NCI-H1048 (cell line): ENCODE measurements around the gene BEND6.

Source experiments
- DNase-seq: peaks from one replicate; lab custom pipeline; 2025; lab: John Stamatoyannopoulos, UW

The BEND6 gene, protein sequence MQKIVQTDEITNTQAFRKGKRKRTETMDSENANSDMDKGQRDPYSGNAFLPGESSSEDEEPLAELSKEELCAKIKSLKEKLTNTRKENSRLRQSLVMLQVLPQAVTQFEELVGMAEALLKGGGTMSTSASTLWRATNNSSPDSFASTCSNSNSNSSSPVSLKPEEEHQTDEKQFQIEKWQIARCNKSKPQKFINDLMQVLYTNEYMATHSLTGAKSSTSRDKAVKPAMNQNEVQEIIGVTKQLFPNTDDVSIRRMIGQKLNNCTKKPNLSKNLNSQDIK

GRCh38 chr6:56954403-56955170 lies at the start of gene BEND6:
BEND6 (plus strand) TSS chr6:56955107; CDS start chr6:56981811, 26,704 bp downstream.
- DNase-seq, result no peak

- DNase-seq, result no peak
Observed at GRCh38 chr6:56905378-56905777, 49.5 kb upstream of the BEND6 start.

GRCh38 chr6:56906752-56907151 lies 48.2 kb upstream of the BEND6 start:
- DNase-seq, result no peak

GRCh38 chr6:56909115-56909907 lies 45.6 kb upstream of the BEND6 start:
- no peak for DNase-seq

GRCh38 chr6:56911847-56912246 lies 43.1 kb upstream of the BEND6 start:
- DNase-seq, result no peak

- no peak for DNase-seq
Observed at GRCh38 chr6:56913285-56914074, 41.4 kb upstream of the BEND6 start.

GRCh38 chr6:56914798-56915658 lies 39.9 kb upstream of the BEND6 start:
- DNase-seq, result no peak

DNA sequence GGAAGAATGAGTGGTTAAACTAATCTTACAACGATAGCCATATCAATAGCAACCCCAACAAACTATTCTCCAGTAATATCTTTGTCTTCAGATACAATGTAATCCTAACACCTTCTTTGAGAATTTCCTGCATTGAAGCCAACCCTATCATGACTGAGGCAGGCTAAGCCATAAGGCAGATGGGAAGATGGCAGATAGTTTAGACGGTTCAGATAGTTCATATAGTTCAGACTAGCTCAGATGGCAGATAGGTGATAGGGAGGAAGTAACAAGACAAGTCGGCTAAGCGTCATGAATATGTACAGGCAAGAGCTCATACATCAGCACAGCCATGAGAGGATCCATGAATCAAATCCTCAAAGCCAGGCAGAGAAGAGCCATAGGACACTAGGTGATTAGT lies 39.1 kb upstream of the BEND6 start:
- DNase-seq, result no peak

- no peak for DNase-seq
Observed at GRCh38 chr6:56916849-56917551, 37.9 kb upstream of the BEND6 start.

DNA sequence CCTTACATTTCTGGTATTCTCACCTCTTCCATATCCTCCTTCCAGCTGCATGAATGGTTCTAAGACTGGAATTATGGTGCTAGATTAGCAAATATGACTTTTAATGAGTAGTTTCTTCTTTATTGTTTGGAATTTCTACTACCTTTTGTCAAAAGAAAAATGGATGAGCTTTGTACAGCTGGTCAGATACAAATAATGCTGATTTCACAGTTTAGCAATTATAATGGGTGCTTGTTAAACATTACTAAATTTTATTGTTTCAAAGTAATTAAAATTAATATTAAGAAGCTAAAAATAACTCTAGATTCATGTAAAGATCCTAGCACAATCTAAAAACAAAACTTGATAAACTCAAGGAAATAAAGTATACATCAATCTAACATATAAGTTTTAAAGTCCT lies 32.3 kb upstream of the BEND6 start:
- no peak for DNase-seq

- DNase-seq, result no peak
Observed at GRCh38 chr6:56923565-56923964, 31.3 kb upstream of the BEND6 start.

- DNase-seq, result no peak
Observed at GRCh38 chr6:56927538-56928453, 27.1 kb upstream of the BEND6 start.

- no peak for DNase-seq
Observed at GRCh38 chr6:56930846-56931245, 24.1 kb upstream of the BEND6 start.

DNA sequence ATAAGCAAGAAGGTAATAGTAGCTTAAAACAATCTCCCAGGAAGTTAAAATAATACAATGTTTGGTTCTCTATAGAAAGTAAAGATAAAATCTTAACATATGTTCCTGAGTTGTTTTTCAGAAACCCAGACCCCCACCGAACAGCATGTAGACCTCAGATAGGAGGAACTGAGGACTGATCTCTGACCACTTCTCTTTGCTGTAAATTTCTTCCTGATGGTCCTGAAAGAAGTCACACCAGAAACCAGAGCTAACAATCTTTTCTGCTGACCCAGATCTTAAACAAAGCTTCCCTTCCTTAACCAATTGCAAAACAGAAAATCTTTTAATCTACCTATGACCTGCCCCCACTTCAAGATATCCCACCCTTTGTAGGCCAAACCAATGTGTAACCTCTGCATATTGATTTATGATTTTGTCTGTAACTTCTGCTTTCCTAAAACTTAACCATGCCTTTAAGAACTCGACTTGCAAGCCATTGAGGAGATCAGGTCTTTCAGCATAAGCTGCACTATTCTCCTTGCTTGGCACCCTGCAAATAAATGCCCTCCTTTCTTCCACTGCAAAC lies 21.9 kb upstream of the BEND6 start:
- no peak for DNase-seq

DNA sequence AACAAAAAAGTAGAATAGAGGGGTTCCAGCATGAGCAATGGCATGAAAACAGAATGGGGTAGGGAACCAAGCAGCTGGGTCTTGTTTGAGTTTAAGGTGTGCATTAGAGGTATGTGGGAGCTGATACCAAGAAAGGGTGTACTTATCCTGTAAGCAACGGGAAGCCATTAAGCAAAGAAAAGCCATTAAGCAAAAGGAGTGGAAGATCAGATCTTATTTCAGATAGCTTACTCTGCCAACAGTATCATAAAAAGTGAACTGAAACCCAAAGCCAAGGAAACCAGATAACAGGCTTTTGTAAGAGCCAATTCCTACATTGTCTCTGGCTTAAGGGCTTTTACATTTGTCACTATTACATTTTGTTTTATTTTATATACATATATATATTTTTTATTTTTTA lies 21.3 kb upstream of the BEND6 start:
- no peak for DNase-seq

DNA sequence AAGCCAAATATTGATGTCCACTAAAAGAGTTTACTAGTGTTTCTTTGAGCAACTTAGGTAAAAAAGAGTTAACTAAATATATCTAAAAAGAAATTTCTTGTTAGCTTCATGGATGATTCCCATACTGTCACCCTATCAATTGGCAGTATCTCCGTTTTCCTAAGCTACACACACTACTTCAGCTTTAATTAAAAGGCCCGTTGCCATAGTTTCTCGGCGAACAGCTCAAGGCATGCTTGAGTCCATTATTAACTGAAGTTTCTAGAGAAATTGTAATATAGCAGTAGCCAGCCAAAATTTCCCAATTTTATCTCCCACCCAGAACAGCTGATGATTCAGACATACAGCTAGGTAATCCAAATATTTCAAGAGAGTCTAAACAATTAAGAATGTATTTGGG lies 20.0 kb upstream of the BEND6 start:
- DNase-seq, result no peak

DNA sequence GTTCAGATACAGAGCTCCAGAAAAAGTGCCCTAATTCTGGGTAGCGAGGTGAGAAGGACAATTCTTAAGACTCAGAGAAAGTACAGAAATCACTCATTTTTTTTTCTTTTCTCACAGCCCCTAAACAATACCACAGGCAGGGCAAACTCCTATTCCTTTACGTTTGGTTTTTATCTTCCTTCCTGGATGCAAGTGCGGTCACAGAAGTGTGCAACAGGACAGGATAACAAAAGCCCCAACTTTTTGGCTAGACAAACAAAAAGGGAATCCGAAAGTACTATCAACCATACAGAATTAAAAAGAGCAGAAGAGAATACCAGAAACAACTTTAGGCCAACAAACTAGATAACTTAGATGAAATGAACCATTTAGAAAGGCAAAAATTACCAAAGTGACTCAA lies 18.4 kb upstream of the BEND6 start:
- DNase-seq, result no peak

DNA sequence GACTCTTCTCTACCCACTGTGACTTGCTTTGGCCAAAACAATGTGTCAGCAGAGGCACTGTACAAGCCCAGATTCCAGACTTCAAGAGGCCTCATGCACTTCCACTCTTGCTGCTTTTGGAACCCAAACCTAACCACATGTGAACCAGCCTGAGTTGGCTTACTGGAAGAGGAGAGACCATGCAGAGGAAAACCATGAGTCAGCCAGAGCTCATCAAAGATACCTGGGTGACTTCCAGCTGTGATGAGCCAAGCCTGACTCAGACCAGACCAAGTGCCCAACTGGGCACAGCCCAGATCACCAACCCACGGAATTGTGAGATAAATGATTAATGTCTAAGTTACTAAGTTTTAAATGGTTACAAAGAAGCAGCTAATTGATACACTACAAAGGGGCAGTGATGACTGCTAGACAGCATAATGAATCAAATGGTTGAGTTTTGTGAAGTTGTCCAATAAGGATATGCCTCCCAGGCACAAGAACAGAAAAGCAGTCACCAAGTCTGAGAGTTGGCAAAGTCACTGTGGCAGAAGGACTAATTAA lies 16.2 kb upstream of the BEND6 start:
- DNase-seq, result no peak

GRCh38 chr6:56940463-56940862 lies 14.4 kb upstream of the BEND6 start:
- DNase-seq, result no peak
